GM21825 (cell line): ENCODE data around the gene PACSIN1.
"Not testable (repeated sequence)": the region's sequence is repeated elsewhere in the genome, so short reads cannot be mapped to it uniquely, and the experiment has no call there.

Experiments
- ATAC-seq: cut with Tn5 transposase; IDR thresholded peaks from one replicate; pipeline ENCODE4 v1.9.1; 2021; ENCODE audit warnings: mild to moderate bottlenecking, moderate library complexity; ENCODE audit not compliant: unreplicated experiment

Gene PACSIN1

GRCh38 chr6:34484899-34485298, 19.0 kb downstream of the PACSIN1 start:
- ATAC-seq = no peak

- no peak for ATAC-seq
These were observed 19.6 kb downstream of the PACSIN1 start for GRCh38 chr6:34485321-34486060.

GRCh38 chr6:34486106-34486740, 20.3 kb downstream of the PACSIN1 start:
- no peak for ATAC-seq

- ATAC-seq = not testable (repeated sequence)
These were observed 21.0 kb downstream of the PACSIN1 start for GRCh38 chr6:34486886-34487285.

- ATAC-seq = no peak
These were observed 21.7 kb downstream of the PACSIN1 start for GRCh38 chr6:34487536-34487935.

- no peak for ATAC-seq
These were observed 23.4 kb downstream of the PACSIN1 start for GRCh38 chr6:34489207-34489805.

GRCh38 chr6:34490390-34491090, 24.7 kb downstream of the PACSIN1 start:
- no peak for ATAC-seq

GRCh38 chr6:34491091-34491430, 25.2 kb downstream of the PACSIN1 start:
- ATAC-seq = no peak

GRCh38 chr6:34493344-34493743, 27.5 kb downstream of the PACSIN1 start:
- ATAC-seq = no peak

- no peak for ATAC-seq
These were observed 29.1 kb downstream of the PACSIN1 start for GRCh38 chr6:34494973-34495372.

- ATAC-seq = no peak
These were observed 30.3 kb downstream of the PACSIN1 start for GRCh38 chr6:34496103-34496685.

- no peak for ATAC-seq
These were observed 31.5 kb downstream of the PACSIN1 start for GRCh38 chr6:34497411-34497810.

GRCh38 chr6:34506718-34507117, 40.8 kb downstream of the PACSIN1 start:
- no peak for ATAC-seq

- ATAC-seq = no peak
These were observed 42.5 kb downstream of the PACSIN1 start for GRCh38 chr6:34508425-34508824.

- ATAC-seq = no peak
These were observed 43.9 kb downstream of the PACSIN1 start for GRCh38 chr6:34509782-34510181.

GRCh38 chr6:34510299-34510698, 44.4 kb downstream of the PACSIN1 start:
- ATAC-seq = no peak

GRCh38 chr6:34511214-34511914, 45.5 kb downstream of the PACSIN1 start:
- ATAC-seq = no peak

GRCh38 chr6:34511915-34512737, 46.2 kb downstream of the PACSIN1 start:
- no peak for ATAC-seq

GRCh38 chr6:34512738-34513115, 46.9 kb downstream of the PACSIN1 start:
- ATAC-seq = no peak

GRCh38 chr6:34513646-34514045, 47.8 kb downstream of the PACSIN1 start:
- no peak for ATAC-seq
